HAP-1 (cell line): ENCODE data around the gene TMEM150B.

Source experiments
- DNase-seq, 2 experiments: peaks; one replicate each; pipeline ENCODE4 v3.0.0-alpha.2; 2016 to 2020; ENCODE audit warnings: low spot score in 2 of 2
- H3K27me3 ChIP-seq: fragments of 250-450 bp; sonication (Bioruptor Pico); 2 replicates; pipeline ENCODE4 v1.5.1; 2020; ENCODE audit warnings: low read depth, mild to moderate bottlenecking, moderate library complexity
- H3K36me3 ChIP-seq: fragments of 250-450 bp; sonication (Bioruptor Pico); replicated peaks from 2 replicates; pipeline ENCODE4 v1.5.1; 2020; ENCODE audit warnings: mild to moderate bottlenecking
- H3K4me1 ChIP-seq: fragments of 250-450 bp; sonication (Bioruptor Pico); 2 replicates; pipeline ENCODE4 v1.5.1; 2020; ENCODE audit warnings: mild to moderate bottlenecking
- H3K4me3 ChIP-seq: fragments of 250-450 bp; sonication (Bioruptor Pico); 2 replicates; pipeline ENCODE4 v1.5.1; 2020; ENCODE audit warnings: mild to moderate bottlenecking, moderate library complexity
- H3K9me3 ChIP-seq: fragments of 250-450 bp; sonication (Bioruptor Pico); 2 replicates; pipeline ENCODE4 v1.5.1; 2020; ENCODE audit warnings: mild to moderate bottlenecking, moderate library complexity
- in situ Hi-C: fragments of 300-500 bp; cut with MboI; formaldehyde crosslinking; loops from 3 replicates; pipeline ENCODE4 v1.14.3; 2020; ENCODE audit warnings: low sequenced_read_pairs, inconsistent platforms, mixed read lengths

TMEM150B gene

GRCh38 chr19:55312621-55313512 is 12.3 kb downstream of the TMEM150B start:
- no peak for DNase-seq
- in situ Hi-C loops, result no loop called here

GRCh38 chr19:55311797-55312196 is 13.3 kb downstream of the TMEM150B start:
- no peaks in the 10 kb centered on the region for H3K4me1 ChIP-seq
- H3K27me3 ChIP-seq, result no peaks in the 10 kb centered on the region
- H3K4me3 ChIP-seq, result no peak overlapping the region
- no peaks in the 10 kb centered on the region for H3K36me3 ChIP-seq
- in situ Hi-C loops, result no loop called here
- no peaks in the 10 kb centered on the region for H3K9me3 ChIP-seq
- no peak for DNase-seq

More at GRCh38 chr19:55312621-55313512, 12.3 kb downstream of the TMEM150B start:
- no peak overlapping the region for H3K4me3 ChIP-seq
- no peaks in the 10 kb centered on the region for H3K27me3 ChIP-seq
- no peaks in the 10 kb centered on the region for H3K36me3 ChIP-seq
- no peaks in the 10 kb centered on the region for H3K4me1 ChIP-seq
- H3K9me3 ChIP-seq, result no peaks in the 10 kb centered on the region

GRCh38 chr19:55311397-55311796 is 13.7 kb downstream of the TMEM150B start:
- Histone ChIP-seq H3K4me1 (no peaks in the 10 kb centered on the region), H3K36me3 (peaks cover 4% of the 10 kb centered on the region; the same call in 1 of the 2 replicates), H3K4me3 (no peak overlapping the region), H3K9me3 (no peaks in the 10 kb centered on the region), H3K27me3 (no peaks in the 10 kb centered on the region)
- in situ Hi-C loops, result no loop called here
- no peak for DNase-seq

GRCh38 chr19:55310498-55310897 is 14.6 kb downstream of the TMEM150B start:
- H3K9me3 ChIP-seq, result no peaks in the 10 kb centered on the region
- H3K27me3 ChIP-seq, result no peaks in the 10 kb centered on the region
- no peaks in the 10 kb centered on the region for H3K4me1 ChIP-seq
- H3K36me3 ChIP-seq, result peaks cover 8% of the 10 kb centered on the region; the same call in 1 of the 2 replicates
- H3K4me3 ChIP-seq, result no peak overlapping the region
- no peak for DNase-seq
- in situ Hi-C loops, result no loop called here

GRCh38 chr19:55309448-55309847 is 15.7 kb downstream of the TMEM150B start:
- Histone ChIP-seq H3K27me3 (no peaks in the 10 kb centered on the region), H3K4me1 (no peaks in the 10 kb centered on the region), H3K36me3 (peaks cover 8% of the 10 kb centered on the region; the same call in 1 of the 2 replicates), H3K4me3 (no peak overlapping the region), H3K9me3 (no peaks in the 10 kb centered on the region)
- in situ Hi-C loops, result loop anchor here (10.0 kb wide), 1 partner anchor 75 kb away; the partner anchor contains the start of genes RPL28 and TMEM238
- DNase-seq, result no peak

GRCh38 chr19:55308281-55308680 is 16.9 kb downstream of the TMEM150B start:
- in situ Hi-C loops, result loop anchor here (10.0 kb wide), 1 partner anchor 77 kb away; the partner anchor contains the start of genes RPL28 and TMEM238
- peaks cover 8% of the 10 kb centered on the region; the same call in 1 of the 2 replicates for H3K36me3 ChIP-seq
- no peak overlapping the region for H3K4me3 ChIP-seq
- H3K9me3 ChIP-seq, result no peaks in the 10 kb centered on the region
- no peak for DNase-seq
- H3K4me1 ChIP-seq, result no peaks in the 10 kb centered on the region
- no peaks in the 10 kb centered on the region for H3K27me3 ChIP-seq

GRCh38 chr19:55306712-55307111 is 18.4 kb downstream of the TMEM150B start:
- in situ Hi-C loops, result loop anchor here (10.0 kb wide), 1 partner anchor 78 kb away; the partner anchor contains the start of genes RPL28 and TMEM238
- Histone ChIP-seq H3K4me3 (no peak overlapping the region), H3K36me3 (peaks cover 12% of the 10 kb centered on the region; the same call in 1 of the 2 replicates), H3K4me1 (peaks cover 5% of the 10 kb centered on the region; the same call in 1 of the 2 replicates), H3K9me3 (no peaks in the 10 kb centered on the region), H3K27me3 (no peaks in the 10 kb centered on the region)
- DNase-seq, result no peak

GRCh38 chr19:55305983-55306562 is 19.1 kb downstream of the TMEM150B start:
- Histone ChIP-seq H3K9me3 (no peaks in the 10 kb centered on the region), H3K4me3 (no peak overlapping the region), H3K36me3 (peaks cover 12% of the 10 kb centered on the region; the same call in 1 of the 2 replicates), H3K4me1 (peaks cover 8% of the 10 kb centered on the region; the same call in 1 of the 2 replicates), H3K27me3 (no peaks in the 10 kb centered on the region)
- no peak for DNase-seq
- in situ Hi-C loops, result loop anchor here (10.0 kb wide), 1 partner anchor 79 kb away; the partner anchor contains the start of genes RPL28 and TMEM238

- in situ Hi-C loops, result loop anchor here (10.0 kb wide), 1 partner anchor 79 kb away; the partner anchor contains the start of genes RPL28 and TMEM238
- Histone ChIP-seq H3K4me1 (peaks cover 8% of the 10 kb centered on the region; the same call in 1 of the 2 replicates), H3K4me3 (no peak overlapping the region), H3K27me3 (no peaks in the 10 kb centered on the region), H3K9me3 (no peaks in the 10 kb centered on the region), H3K36me3 (peaks cover 12% of the 10 kb centered on the region; the same call in 1 of the 2 replicates)
- DNase-seq, result peak; percentile 39 to 74
These were observed 19.6 kb downstream of the TMEM150B start for GRCh38 chr19:55305491-55305890.

GRCh38 chr19:55304980-55305379 is 20.2 kb downstream of the TMEM150B start:
- peaks cover 12% of the 10 kb centered on the region; the same call in 1 of the 2 replicates for H3K36me3 ChIP-seq
- in situ Hi-C loops, result loop anchor here (10.0 kb wide), 1 partner anchor 80 kb away; the partner anchor contains the start of genes RPL28 and TMEM238
- H3K27me3 ChIP-seq, result no peaks in the 10 kb centered on the region
- DNase-seq, result no peak
- no peak overlapping the region for H3K4me3 ChIP-seq
- H3K4me1 ChIP-seq, result peaks cover 8% of the 10 kb centered on the region; the same call in 1 of the 2 replicates
- H3K9me3 ChIP-seq, result no peaks in the 10 kb centered on the region

- Histone ChIP-seq H3K4me3 (no peak overlapping the region), H3K9me3 (no peaks in the 10 kb centered on the region), H3K27me3 (no peaks in the 10 kb centered on the region), H3K36me3 (peaks cover 12% of the 10 kb centered on the region; the same call in 1 of the 2 replicates), H3K4me1 (peaks cover 8% of the 10 kb centered on the region; the same call in 1 of the 2 replicates)
- DNase-seq, result peak; percentile 56 to 77
- in situ Hi-C loops, result loop anchor here (10.0 kb wide), 1 partner anchor 80 kb away; the partner anchor contains the start of genes RPL28 and TMEM238
These were observed 20.7 kb downstream of the TMEM150B start for GRCh38 chr19:55304279-55304978.

GRCh38 chr19:55303477-55303876 is 21.7 kb downstream of the TMEM150B start:
- peaks cover 12% of the 10 kb centered on the region; the same call in 1 of the 2 replicates for H3K36me3 ChIP-seq
- in situ Hi-C loops, result loop anchor here (10.0 kb wide), 1 partner anchor 81 kb away; the partner anchor contains the start of genes RPL28 and TMEM238
- no peak overlapping the region for H3K4me3 ChIP-seq
- DNase-seq, result no peak
- no peaks in the 10 kb centered on the region for H3K9me3 ChIP-seq
- peaks cover 8% of the 10 kb centered on the region; the same call in 1 of the 2 replicates for H3K4me1 ChIP-seq
- H3K27me3 ChIP-seq, result no peaks in the 10 kb centered on the region

GRCh38 chr19:55302318-55302703 is 22.8 kb downstream of the TMEM150B start:
- no peak for DNase-seq
- Histone ChIP-seq H3K36me3 (peaks cover 12% of the 10 kb centered on the region; the same call in 1 of the 2 replicates), H3K4me3 (peak overlapping the region; percentile 34), H3K4me1 (peaks cover 8% of the 10 kb centered on the region; the same call in 1 of the 2 replicates), H3K27me3 (no peaks in the 10 kb centered on the region), H3K9me3 (no peaks in the 10 kb centered on the region)
- in situ Hi-C loops, result loop anchor here (10.0 kb wide), 1 partner anchor 82 kb away; the partner anchor contains the start of genes RPL28 and TMEM238
